Fibroblast of lung (primary cell): Measurements from ENCODE around the gene TRIM39. TPM values are rescaled to one million over a fixed set of nuclear protein-coding genes. Genes with fewer than 3 reads are reported as not detected.
A peak's percentile ranks its signal among the peaks of the same experiment; 100 is the strongest.
"Not testable (repeated sequence)": the region's sequence is repeated elsewhere in the genome, so short reads cannot be mapped to it uniquely, and the experiment has no call there.

ENCODE experiments used
- DNase-seq, 2 donors: peaks; one replicate each; pipeline versions ENCODE4 v3.0.0 to v3.0.0-alpha.2; 2010; ENCODE audit warnings: low read depth in 2 of 2
- H2AFZ ChIP-seq: 2 replicates; pipeline ENCODE4 v1.5.1; 2012; ENCODE audit warnings: low read length, control low read depth, inconsistent platforms
- H3K27ac ChIP-seq: 2 replicates; pipeline ENCODE4 v1.5.1; 2011; ENCODE audit warnings: low read length, control low read depth; ENCODE audit not compliant: insufficient read depth
- H3K27me3 ChIP-seq: 2 replicates; pipeline ENCODE4 v1.5.1; 2011; ENCODE audit warnings: mild to moderate bottlenecking, low read length; ENCODE audit not compliant: control insufficient read depth, insufficient read depth
- H3K36me3 ChIP-seq: 2 replicates; pipeline ENCODE4 v1.5.1; 2011; ENCODE audit warnings: low read length; ENCODE audit not compliant: control insufficient read depth, insufficient read depth
- H3K4me1 ChIP-seq: 2 replicates; pipeline ENCODE4 v1.5.1; 2011; ENCODE audit warnings: low read length; ENCODE audit not compliant: control insufficient read depth, insufficient read depth; ENCODE audit errors: extremely low read depth
- H3K4me2 ChIP-seq: 2 replicates; pipeline ENCODE4 v1.5.1; 2011; ENCODE audit warnings: low read length, control low read depth; ENCODE audit not compliant: insufficient read depth; ENCODE audit errors: extremely low read depth
- H3K4me3 ChIP-seq, 4 experiments: fragments of 200-600 bp in 1 of 4; sonication (generic) in 1 of 4; replicated peaks in 1 of 4; 2 replicates each; pipeline ENCODE4 v1.5.1; 2011 to 2016; ENCODE audit warnings: low read length in 4 of 4, low read depth in 3 of 4, mild to moderate bottlenecking in 3 of 4, control low read depth in 2 of 4, inconsistent platforms in 1 of 4, mixed read lengths in 1 of 4; ENCODE audit not compliant: insufficient read depth in 1 of 4; ENCODE audit errors: control extremely low read depth in 1 of 4
- H3K79me2 ChIP-seq: 2 replicates; pipeline ENCODE4 v1.5.1; 2012; ENCODE audit warnings: mild to moderate bottlenecking, low read length, inconsistent platforms; ENCODE audit not compliant: control insufficient read depth, insufficient read depth
- H3K9ac ChIP-seq: 2 replicates; pipeline ENCODE4 v1.5.1; 2011; ENCODE audit warnings: mild to moderate bottlenecking, low read length, control low read depth; ENCODE audit not compliant: insufficient read depth
- H3K9me3 ChIP-seq: 2 replicates; pipeline ENCODE4 v1.5.1; 2012; ENCODE audit warnings: low read depth, low read length; ENCODE audit not compliant: control insufficient read depth, insufficient read depth
- H4K20me1 ChIP-seq: 2 replicates; pipeline ENCODE4 v1.5.1; 2011; ENCODE audit warnings: low read length; ENCODE audit not compliant: control insufficient read depth, insufficient read depth; ENCODE audit errors: extremely low read depth
- CTCF ChIP-seq, 2 donors: IDR thresholded peaks in 1 of 2; conservative IDR thresholded peaks in 1 of 2; 1 replicate in 1 of 2; 2 replicates in 1 of 2; pipeline ENCODE4 v1.5.1; 2011 to 2012; ENCODE audit warnings: low read length in 2 of 2, control low read depth in 1 of 2, inconsistent platforms in 1 of 2, low read depth in 1 of 2, mild to moderate bottlenecking in 1 of 2
- EZH2 ChIP-seq: IDR thresholded peaks from 2 replicates; pipeline ENCODE4 v1.5.1; 2012; ENCODE audit warnings: low read length, control low read depth, mild to moderate bottlenecking; ENCODE audit errors: missing control alignments
- polyA minus RNA-seq: library from RNA; depleted of rRNA, polyadenylated mRNA; stranded (reverse); fragments of >200 nt; gene quantifications from 2 replicates; pipeline ENCODE4 v1.2.3, GENCODE V29; 2011; ENCODE audit warnings: low replicate concordance
- polyA plus RNA-seq, 2 donors: library from polyadenylated mRNA; depleted of rRNA in 1 of 2; stranded (reverse) in 1 of 2; unstranded in 1 of 2; fragments of >200 nt; gene quantifications; 2 replicates each; pipeline ENCODE4 v1.2.1, GENCODE V29; 2011 to 2012; ENCODE audit warnings: missing spikeins in 1 of 2
- total RNA-seq: library from RNA; depleted of rRNA; stranded (reverse); fragments of >200 nt; gene quantifications from 2 replicates; pipeline ENCODE4 v1.2.1, GENCODE V29; 2014

The TRIM39 gene
- total RNA-seq (10.3 and 11.9 TPM in 2 replicates), polyA plus RNA-seq (6.7 and 7.8 TPM in 2 replicates), polyA minus RNA-seq (6.2 and 16.1 TPM in 2 replicates)
- polyA plus RNA-seq (2012), result 6.9 and 7.0 TPM in 2 replicates

- H2AFZ ChIP-seq, result peak within 1 kb of the TSS; percentile 92
- H3K27ac ChIP-seq, result peak within 1 kb of the TSS; percentile 99
- peak within 1 kb of the TSS; percentile 96 for H3K4me2 ChIP-seq
- H3K27me3 ChIP-seq, result no peaks in the 10 kb centered on the region
- TF ChIP-seq CTCF (conservative IDR thresholded peaks at IDR 0.05 in 1 of 2, IDR thresholded peaks at IDR 0.05 in 1 of 2; ENCODE audit: low read depth in 1 of 2, low read length in 2 of 2) (no peak), EZH2 (no peak)
- peaks cover 41% of the 10 kb centered on the region for H3K79me2 ChIP-seq
- peak within 1 kb of the TSS; percentile 99 for H3K9ac ChIP-seq
- peaks cover 6% of the 10 kb centered on the region for H3K36me3 ChIP-seq
- H3K9me3 ChIP-seq, result no peaks in the 10 kb centered on the region
- H4K20me1 ChIP-seq, result peaks cover under 1% of the 10 kb centered on the region
- peak; percentile 79 to 81 for DNase-seq
- H3K4me1 ChIP-seq, result peaks cover 2% of the 10 kb centered on the region
- H3K4me3 ChIP-seq, result peak within 1 kb of the TSS; percentile 94 to 99 (median 98)
Observed at GRCh38 chr6:30326526-30327231, at the start of gene TRIM39. TSS of gene TRIM39 (plus strand) at chr6:30326927. CDS start at chr6:30329318, 2,391 bp downstream.

GRCh38 chr6:30280988-30281387 is 45.7 kb upstream of the TRIM39 start:
- not testable (repeated sequence) for H3K4me3 ChIP-seq, H3K9me3 ChIP-seq, H3K4me2 ChIP-seq, H3K27me3 ChIP-seq, H3K79me2 ChIP-seq, H4K20me1 ChIP-seq, H3K4me1 ChIP-seq, H2AFZ ChIP-seq, H3K9ac ChIP-seq, H3K27ac ChIP-seq, H3K36me3 ChIP-seq
- DNase-seq, result peak; percentile 29 to 31

- no peak for DNase-seq
- H3K79me2 ChIP-seq, result no peaks in the 10 kb centered on the region
- no peaks in the 10 kb centered on the region for H3K9me3 ChIP-seq
- H3K36me3 ChIP-seq, result no peaks in the 10 kb centered on the region
- H2AFZ ChIP-seq, result no peak overlapping the region
- H3K9ac ChIP-seq, result no peak overlapping the region
- no peaks in the 10 kb centered on the region for H4K20me1 ChIP-seq
- no peak overlapping the region for H3K27ac ChIP-seq
- H3K27me3 ChIP-seq, result no peaks in the 10 kb centered on the region
- no peaks in the 10 kb centered on the region for H3K4me1 ChIP-seq
- TF ChIP-seq EZH2 (no peak), CTCF (conservative IDR thresholded peaks at IDR 0.05 in 1 of 2, IDR thresholded peaks at IDR 0.05 in 1 of 2; ENCODE audit: low read depth in 1 of 2, low read length in 2 of 2) (no peak)
- no peak overlapping the region for H3K4me3 ChIP-seq
- H3K4me2 ChIP-seq, result no peak overlapping the region
Observed at GRCh38 chr6:30282522-30282921, 44.2 kb upstream of the TRIM39 start.
